H4 (cell line): ENCODE data around the gene GANC. TPM values are rescaled to one million over a fixed set of nuclear protein-coding genes. Genes with fewer than 3 reads are reported as not detected.

Experiments
- DNase-seq: peaks from one replicate; pipeline ENCODE4 v3.0.0-alpha.2; 2015; ENCODE audit warnings: low spot score
- total RNA-seq: library from RNA; depleted of rRNA; stranded (reverse); fragments of >200 nt; shearing (Covaris generic); gene quantifications from 2 replicates; pipeline ENCODE4 v1.2.3, GENCODE V29; 2014

GANC gene
- total RNA-seq, 1 experiment from 2014 or later: 10.4 TPM

DNA sequence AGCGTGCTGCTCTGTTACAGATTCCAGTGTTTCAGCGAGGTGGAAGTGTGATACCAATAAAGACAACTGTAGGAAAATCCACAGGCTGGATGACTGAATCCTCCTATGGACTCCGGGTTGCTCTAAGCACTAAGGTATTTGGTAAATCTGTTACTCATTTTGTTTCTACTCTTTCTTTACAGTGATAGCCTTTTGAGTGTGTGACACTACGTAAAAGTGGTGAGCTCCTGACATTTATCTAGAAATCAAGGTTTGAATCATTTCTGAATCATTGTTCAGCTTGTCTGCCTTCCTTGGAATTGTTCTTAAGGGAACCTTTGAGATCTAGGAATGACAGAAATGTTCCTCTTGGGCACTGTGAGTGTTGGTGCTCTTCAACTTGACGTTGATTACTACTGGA, 75.1 kb downstream of the GANC start:
- no peak for DNase-seq

DNA sequence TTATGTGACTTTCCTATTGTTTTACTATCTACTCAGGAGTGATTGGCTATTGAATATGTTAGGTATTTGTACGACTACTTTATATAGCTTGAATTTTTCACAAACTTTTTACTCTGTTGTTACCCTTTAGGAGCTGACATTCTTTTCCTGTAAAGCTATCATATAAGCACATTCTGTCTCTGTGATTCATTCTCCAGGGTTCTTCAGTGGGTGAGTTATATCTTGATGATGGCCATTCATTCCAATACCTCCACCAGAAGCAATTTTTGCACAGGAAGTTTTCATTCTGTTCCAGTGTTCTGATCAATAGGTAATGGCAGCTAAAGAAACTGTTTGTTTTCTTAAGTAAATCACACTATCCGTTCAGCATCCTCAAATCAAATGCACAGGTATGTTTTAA, 76.2 kb downstream of the GANC start:
- no peak for DNase-seq

DNA sequence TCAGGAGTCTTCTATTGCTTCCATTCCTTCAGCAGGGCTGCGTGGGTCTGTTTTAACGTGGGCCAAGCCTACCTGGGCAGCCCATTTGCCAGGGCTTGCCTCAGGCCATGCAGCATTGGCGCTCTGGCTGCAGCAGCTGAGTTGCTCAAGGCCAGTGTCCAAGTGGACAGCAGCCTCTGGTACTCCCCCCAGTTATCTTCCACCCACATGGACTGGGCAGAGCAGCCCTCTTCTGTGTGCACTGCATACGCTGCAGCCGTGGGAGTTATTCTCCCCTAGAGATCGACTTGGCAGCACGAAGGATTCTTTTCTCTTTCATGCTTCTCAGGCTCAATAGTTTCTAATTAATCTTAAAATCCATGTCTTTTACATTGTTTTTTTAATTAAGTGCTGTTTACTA, 79.4 kb downstream of the GANC start:
- DNase-seq: no peak

DNA sequence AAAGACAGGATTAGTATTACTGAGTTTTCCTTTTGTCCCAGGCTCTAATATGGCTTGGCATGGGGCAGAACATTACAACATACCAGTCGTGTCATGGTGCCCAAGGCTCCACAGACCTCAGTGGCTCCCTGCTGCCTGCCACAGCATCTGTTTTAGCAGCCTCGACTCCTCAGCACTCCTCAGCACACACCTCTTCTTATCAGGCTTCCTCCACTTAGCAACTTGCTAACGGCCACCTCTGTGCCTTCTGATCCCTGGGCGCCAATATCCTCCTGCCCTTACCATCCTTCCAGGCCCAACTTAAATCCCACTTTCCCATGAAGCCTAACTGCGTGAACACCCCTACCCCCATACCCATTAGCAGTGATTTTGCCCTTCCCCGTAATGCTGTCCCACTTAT, 80.1 kb downstream of the GANC start:
- no peak for DNase-seq

DNA sequence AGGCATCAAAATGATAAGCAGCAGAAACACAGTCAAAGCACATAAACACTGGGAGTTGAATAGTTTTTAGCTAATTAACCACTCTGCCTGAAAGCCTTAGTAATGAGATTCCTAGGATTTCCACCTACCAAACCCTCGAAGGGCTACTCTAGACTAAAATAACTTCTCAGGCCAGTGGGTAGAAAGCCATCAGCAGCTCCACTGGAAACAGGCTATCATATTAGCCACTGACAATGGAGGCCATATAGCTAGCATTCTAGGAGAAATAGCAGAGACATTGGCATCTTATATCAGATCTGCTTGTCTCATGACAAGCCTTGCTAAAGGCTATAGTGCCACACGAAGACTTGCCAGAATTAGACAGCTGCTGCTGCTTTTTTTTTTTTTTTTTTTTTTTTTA, 81.8 kb downstream of the GANC start:
- no peak for DNase-seq

DNA sequence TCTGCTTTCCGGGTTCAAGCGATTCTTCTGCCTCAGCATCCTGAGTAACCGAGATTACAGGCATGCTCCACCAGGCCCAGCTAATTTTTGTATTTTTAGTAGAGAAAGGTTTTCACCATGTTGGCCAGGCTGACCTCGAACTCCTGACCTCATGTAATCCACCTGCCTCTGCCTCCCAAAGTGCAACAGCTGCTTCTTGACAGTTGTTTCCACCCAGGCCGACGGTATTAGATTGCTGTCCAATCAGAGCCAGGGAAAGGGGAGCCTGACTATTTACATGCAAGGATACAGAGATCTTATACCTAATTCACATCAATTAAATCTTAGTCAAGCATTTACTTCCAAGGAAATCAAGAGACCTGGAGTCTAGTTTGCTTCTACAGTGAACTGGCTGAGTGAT, 82.3 kb downstream of the GANC start:
- DNase-seq: no peak

DNA sequence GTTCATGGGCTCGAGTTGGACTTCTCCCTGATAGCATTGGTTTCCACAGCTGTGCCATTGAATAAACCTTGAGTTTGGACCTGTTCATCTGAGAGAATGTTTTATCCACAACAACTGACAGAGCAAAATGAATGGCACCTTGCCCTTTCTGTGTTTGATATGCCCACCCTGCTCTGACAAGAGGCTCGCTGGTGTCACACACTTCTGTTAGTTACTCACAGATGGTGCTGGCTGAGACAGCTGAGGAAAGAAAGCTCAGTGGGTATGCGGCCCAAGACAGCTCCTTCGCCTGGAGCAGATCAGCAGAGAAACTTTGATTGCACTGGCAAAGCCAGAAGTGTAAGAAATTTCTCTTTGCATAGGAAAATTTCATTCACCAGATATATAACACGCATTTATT, 83.8 kb downstream of the GANC start:
- DNase-seq: no peak

DNA sequence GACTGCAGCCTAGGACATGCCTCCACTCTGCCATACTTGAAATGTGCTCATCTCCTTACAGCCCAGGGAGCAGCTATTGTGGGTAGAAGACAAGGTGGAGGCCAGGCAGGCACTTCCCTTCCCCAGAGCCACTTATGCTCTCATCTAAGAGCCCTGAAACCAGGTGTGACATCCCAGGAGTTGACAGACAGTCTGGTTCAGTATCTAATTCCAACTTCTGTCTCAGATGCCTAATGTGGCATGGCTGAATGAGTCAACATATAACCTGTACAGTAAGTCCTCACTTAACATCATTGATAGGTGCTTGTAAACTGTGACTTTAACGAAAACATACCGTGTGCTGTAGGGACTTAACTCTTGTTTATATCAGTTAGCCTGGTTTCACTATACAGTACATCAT, 85.1 kb downstream of the GANC start:
- no peak for DNase-seq

DNA sequence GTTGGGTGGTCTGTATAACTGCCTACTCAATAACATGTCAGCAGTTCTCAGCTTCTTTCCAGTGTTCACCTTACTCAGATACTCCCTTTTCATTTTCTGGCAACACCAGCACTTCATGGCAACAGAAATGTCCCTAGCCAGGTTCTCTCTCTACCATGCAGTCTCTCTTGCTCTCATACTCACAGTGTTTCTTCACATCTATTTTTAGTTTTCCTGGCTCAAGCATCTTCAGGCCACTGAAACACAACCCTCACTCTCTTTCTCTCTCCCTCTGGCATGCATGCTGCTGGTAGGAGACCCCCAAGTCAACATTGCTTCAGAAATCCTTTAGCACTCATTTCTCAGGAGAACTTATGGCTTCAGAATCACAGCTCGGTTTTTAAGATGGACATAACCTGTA, 86.2 kb downstream of the GANC start, which contains the start of gene CAPN3:
CAPN3 (plus strand) TSS at position 253 of the 400 bp plus-strand sequence. CDS start 305 bp downstream, outside the sequence.
- no peak for DNase-seq

DNA sequence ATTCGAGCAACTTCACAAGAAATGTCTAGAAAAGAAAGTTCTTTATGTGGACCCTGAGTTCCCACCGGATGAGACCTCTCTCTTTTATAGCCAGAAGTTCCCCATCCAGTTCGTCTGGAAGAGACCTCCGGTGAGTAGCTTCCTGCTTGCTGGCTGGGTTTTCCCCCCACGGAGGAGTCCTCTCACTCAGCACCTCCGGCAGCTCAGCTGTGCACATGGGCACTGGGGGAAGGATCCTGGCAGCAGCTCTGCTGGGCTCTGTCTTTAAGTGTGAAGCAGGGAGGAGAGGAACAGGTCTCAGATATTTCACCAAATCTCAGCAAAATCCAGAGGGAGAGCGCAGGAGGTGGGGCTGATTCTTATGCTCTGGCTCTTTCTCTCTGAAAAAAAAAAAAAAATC, 87.0 kb downstream of the GANC start:
- no peak for DNase-seq

DNA sequence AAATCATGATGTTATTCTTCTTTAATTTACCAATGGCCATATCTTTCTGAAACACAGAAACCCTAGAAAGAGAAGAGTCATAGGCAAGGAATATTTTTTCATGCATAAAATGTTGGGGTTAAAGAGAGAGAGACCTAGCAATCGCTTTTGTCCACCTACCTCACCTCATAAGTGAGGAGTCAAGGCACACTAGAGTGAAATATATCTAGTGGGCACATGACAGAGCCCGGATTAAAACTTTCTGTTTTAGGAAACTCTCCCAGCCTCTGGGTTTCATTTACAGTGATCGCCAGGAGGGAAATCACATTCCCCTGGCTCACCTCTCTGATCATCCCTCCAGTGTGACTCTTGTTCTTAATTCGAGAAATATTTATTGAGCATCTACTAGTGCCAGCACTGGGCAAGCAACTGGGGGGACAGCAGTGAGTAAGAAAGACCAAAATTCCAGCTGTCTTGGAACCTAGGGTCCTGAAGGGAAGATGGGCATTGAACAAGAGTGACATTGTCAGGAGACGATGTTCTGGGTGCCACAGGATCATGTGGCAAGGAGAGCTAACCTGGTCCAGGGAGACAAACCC, 87.6 kb downstream of the GANC start:
- DNase-seq: no peak

DNA sequence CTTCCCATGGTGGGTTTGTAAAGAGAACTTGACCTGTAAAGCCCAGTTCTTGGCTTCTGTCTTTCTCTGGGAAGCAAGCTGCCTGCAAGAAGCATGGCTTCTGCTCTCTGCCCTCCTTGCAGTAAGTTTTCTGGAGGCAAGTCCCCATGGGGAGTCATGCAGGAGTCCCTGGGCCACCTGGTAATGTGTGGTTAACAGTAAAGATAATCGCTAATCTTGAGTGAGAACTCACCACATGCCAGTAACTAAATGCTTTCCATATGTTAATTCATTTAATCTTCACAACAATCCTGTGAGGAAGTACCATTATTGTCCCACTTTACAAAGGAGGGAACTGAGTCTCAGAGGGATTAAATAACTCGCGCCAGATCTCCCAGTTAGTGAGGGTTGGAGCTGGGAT, 90.5 kb downstream of the GANC start:
- no peak for DNase-seq

DNA sequence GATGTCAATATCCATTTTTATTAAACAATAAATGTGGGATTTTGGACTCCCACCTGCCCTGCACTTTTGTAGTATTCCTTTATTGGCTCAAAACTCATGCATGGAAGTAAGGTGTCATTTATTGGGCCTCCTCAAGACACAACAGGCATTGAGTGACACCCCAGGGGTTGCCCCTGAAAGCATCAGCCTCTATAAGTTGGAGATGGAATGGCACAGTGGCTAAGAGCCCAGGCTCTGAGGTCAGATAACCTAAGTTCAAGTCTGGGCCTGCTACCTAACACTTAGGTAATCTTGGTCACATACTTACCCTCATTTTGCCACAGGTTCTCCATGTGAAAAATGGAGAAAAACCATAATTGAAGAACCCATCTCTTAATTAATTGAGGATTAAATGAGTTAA, 90.9 kb downstream of the GANC start:
- no peak for DNase-seq

DNA sequence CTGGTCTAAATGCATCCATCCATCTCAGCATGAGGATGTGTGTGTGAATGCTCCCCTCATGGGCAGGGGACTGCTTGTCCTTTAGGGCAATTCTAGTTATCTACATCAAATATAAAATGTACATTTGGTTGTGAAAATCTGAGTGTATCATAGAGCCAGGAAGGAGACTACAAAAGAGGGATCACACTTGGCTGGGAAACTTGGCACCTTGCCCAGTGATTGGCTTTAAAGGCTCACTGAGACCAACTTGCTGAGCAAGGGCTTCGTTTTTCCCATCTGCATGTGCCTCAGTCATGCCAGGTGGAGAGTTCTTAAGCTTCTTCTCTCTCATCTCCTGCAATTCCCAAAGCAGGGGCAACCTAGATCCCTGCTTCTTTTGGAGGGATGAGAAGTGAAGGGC, 91.5 kb downstream of the GANC start:
- no peak for DNase-seq

DNA sequence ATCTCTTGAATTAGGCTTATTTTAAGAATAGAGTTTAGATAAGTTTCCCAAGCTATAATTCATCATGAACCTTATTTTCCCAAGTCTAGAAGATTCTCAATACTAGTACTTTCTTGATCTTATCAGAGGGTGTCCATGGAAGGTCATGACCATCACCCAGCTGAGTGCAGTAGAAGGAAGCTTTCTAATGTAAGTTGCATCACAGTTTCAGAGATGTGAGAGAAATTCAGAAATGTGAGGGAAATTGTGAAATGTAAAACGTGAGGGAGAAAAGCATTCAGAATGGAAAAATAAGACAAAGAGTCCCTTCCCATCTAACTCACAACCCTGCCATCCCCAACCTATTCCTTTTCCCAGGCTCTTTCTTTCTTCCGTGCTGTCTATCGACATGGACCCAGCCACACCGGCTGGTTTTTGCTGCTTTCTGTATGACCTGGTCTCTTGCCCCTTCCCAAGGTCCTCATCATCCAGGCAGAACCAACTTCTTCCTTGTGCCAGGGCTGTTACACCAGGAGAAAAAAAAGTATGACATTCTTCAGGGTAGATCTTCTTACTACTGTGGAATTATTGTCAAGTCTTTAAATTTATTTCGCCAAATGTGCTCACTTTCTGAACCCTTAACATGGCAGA, 93.0 kb downstream of the GANC start:
- no peak for DNase-seq

DNA sequence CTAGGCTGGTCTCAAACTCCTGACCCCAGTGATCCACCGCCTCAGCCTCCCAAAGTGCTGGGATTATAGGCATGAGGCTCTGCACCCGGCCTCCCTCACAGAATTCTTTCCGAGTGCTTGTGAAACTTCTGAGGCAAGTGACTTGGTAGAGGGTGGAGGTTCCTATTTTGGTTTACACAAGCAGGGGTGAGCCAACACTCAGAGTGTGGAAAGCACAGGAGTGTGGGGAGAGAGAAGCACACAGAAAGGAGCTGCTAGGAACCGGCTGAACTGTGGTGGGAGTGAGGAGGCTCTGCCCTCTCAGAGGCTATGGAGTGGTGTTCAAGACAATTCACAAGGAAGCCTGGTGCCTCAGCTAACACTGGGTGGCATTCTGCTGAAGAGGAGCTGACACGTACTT, 94.0 kb downstream of the GANC start:
- DNase-seq: no peak

DNA sequence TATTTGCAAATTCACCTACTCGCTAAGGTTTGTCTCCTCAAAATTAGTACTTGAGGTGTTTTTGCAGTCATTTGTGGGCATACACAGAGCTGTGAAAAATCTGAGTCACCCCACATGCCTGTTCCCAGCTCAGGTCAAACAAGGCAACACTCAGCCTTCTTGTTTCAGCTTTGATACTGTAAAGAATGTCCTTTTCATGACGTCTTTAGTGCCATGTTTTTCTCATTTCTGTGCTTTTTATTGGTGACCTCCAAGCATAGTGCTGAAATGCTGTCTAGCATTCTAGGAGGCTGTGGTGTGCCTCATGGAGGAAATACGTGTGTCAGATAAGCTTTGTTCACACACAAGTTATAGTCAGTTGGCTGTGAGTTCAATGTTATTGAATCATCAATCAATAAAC, 95.1 kb downstream of the GANC start:
- no peak for DNase-seq

DNA sequence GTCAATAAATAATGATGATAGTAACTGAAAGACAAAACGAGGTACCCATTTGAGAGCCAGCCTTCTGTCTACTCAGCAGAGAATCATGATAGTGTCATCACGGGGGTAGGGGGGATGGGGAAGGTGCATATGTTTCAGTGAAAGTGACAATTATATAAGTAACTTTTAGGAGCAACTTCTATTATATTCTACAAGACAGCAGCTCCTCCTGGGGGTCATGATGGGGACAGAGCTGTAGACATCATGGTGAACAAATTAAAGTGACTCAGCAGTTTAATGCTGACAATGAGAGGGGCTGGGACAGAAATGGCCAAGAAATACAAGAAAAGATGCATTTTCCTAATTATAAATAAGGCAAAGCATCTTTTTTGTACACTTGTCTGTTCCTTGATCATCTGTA, 98.1 kb downstream of the GANC start:
- no peak for DNase-seq

DNA sequence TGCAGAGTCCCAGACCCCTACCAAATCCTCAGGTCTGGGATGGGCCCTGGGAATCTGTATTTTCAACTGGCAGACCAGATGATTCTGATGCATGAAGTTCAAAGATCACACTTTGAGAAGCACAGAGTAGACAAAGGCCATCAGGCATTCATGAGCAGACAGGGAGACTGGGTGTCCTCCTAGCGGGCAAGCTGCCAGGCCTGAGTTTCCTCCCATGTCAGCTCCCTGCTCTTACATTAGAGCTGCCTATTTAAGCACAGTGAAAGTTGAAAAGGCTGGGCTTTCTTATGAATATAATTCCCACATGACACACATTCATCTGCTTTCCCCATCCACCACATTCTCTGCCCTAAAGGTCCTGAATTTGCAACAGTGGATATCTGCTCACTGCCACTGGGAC, 100.3 kb downstream of the GANC start:
- DNase-seq: no peak

DNA sequence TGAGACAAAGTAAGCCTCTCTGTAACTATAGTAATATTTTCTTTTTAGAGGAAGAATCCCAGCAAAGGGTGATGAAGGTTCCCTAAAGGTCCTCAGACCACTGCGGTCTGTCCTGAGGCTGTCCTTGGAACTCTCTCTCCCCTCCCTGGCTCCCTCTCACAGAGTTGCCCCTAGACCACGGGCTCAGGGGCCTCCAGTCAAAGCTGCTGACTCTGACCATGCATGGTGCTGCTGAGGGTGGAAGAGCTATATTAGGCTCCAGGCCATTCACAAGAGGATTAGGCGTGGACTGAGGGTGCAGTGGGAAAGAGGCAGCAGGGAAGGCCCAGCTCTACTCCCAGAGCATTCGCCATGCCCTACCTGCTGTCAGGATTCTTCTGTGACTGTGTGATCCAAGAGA, 100.9 kb downstream of the GANC start:
- no peak for DNase-seq

DNA sequence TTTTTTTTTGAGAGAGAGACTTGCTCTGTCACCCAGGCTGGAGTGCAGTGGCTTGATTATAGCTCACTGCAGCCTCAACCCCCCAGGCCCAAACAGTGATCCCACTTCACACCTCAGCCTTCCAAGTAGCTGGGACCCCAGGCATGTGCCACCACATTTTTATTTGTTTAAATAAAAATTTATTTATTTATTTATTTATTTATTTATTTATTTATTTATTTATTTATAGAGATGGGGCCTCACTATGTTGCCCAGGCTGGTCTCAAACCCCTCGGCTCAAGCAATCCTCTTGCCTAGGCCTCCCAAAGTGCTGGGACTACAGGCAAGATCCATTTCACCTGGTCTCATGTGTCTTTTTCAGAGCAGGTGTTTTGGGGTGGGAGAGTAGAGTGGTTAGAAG, 101.8 kb downstream of the GANC start:
- DNase-seq: no peak

DNA sequence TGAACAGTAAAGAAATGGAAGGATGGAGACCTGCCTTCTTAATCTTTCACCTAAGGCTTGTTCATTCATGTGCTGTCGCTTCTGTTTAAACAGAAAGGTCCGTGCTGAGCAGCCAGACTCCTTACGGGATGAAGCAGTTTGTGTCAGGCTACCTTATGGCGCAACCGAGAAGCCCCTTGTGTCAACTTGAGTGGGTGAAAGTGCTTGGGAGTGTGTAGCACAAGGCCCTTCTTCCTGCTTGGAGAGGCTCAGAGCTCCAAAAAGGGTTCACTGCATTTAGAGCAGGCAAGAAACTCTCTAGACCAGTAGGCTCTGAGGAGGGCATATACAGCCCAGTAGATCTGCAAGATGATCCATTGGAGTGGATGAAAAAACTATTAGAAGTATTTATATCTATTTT, 102.3 kb downstream of the GANC start:
- no peak for DNase-seq

DNA sequence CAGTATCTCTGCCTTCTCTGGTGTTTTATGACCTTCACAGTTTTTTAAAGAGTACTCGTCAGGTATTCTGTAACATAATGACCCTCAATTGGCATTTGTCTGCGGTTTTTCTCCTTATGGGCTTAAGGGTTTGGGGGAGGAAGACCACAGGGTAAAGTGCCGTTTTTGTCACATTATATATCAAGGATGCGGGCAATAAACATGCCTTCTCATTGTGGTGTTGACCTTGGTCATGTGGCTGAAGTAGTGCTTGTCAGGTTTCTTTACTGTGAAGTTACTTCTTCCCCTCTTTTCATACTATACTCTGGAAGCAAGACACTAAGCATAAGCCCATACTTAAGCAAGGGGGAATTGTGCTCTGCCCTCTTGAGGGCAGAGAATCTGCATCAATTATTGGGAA, 102.9 kb downstream of the GANC start:
- DNase-seq: no peak

DNA sequence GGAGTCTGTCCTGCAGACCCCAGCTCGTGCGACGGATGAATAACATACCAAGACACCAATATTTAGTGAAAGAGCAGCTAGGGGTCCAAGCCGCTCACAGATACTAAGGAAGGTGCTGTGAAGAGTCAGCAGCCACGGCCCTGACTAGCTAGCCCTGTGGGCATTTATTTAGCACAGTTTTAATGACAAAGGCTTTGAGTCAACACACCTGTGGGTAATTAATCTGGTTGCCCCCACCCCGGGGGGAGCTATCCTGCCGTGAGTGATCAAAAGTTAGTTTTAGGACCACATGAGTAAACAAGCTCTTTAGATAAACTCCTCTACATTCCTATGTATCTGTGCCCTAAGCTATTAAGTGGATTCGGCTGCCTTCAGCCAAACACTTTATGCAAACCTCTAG, 105.0 kb downstream of the GANC start:
- DNase-seq: no peak
